ENCODE data around the gene VSTM2L.

VSTM2L gene

DNA sequence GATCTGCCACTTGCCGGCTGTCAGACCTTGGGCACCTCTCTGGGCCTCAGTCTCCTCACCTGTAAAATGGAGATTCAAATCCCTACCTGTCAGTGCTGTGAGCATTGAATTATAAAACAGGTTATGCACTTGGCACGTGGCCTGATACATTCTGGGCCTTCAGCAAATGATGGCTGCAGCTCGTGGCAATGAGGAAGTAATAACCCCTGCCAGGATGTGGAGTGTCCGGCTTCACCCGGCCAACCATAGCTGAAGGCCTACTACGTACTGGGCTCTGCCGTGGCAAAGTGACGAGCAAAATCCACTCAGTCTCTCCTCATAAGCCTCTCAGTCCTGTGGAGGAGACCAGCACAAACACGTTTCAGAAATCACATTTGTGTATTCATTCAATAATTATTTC, 10.9 kb upstream of the VSTM2L start:
- no peak overlapping the region for H3K27ac ChIP-seq
- DNase-seq (ENCODE audit: low spot score): no peak
- ChIA-PET POLR2A (ENCODE audit: low non-redundant PET) (no interaction called here), CTCF (interaction anchor here (0.7 to 1.0 kb wide), 2 partner anchors 20 to 328 kb away, joined by 3 to 4 read pairs; no protein-coding TSS in a partner anchor)
- TF ChIP-seq, protein P1, sequence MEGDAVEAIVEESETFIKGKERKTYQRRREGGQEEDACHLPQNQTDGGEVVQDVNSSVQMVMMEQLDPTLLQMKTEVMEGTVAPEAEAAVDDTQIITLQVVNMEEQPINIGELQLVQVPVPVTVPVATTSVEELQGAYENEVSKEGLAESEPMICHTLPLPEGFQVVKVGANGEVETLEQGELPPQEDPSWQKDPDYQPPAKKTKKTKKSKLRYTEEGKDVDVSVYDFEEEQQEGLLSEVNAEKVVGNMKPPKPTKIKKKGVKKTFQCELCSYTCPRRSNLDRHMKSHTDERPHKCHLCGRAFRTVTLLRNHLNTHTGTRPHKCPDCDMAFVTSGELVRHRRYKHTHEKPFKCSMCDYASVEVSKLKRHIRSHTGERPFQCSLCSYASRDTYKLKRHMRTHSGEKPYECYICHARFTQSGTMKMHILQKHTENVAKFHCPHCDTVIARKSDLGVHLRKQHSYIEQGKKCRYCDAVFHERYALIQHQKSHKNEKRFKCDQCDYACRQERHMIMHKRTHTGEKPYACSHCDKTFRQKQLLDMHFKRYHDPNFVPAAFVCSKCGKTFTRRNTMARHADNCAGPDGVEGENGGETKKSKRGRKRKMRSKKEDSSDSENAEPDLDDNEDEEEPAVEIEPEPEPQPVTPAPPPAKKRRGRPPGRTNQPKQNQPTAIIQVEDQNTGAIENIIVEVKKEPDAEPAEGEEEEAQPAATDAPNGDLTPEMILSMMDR (conservative IDR thresholded peaks at IDR 0.05; ENCODE audit: low read depth): no peak

DNA sequence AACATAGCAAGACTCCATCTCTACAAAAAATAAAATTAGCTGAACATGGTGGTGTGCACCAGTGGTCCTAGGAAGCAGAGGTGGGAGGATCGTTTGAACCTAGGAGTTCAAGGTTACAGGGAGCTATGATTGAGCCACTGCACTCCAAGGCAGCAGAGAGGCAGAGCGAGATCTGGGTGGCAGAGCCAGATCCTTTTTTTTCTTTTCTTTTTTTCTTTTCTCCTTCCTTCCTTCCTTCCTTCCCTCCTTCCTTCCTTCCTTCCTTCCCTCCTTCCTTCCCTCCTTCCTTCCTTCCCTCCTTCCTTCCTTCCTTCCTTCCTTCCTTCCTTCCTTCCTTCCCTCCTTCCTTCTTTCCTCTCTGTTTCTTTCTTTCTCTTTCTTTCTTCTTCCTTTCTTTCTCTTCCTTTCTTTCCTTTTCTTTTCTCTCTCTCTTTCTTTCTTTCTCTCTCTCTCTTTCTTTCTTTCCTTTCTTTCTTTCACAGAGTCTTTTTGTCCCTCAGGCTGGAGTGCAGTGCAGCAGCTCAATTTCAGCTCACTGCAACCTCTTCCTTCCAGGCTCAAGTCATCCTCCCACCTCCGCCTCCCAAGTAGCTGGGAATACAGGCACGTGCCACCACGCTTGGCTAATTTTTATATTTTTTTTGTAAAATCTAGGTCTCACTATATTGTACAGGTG, 9.2 kb upstream of the VSTM2L start:
- TF ChIP-seq, protein P1 (conservative IDR thresholded peaks at IDR 0.05; ENCODE audit: low read depth): no peak
- no peak overlapping the region for H3K27ac ChIP-seq
- POLR2A ChIA-PET (ENCODE audit: low non-redundant PET): no interaction called here
- CTCF ChIA-PET: interaction anchor here (0.6 to 0.8 kb wide), 3 partner anchors 36 to 841 kb away, joined by 4 to 8 read pairs (median 4); no protein-coding TSS in a partner anchor
- no peak for DNase-seq (ENCODE audit: low spot score)

DNA sequence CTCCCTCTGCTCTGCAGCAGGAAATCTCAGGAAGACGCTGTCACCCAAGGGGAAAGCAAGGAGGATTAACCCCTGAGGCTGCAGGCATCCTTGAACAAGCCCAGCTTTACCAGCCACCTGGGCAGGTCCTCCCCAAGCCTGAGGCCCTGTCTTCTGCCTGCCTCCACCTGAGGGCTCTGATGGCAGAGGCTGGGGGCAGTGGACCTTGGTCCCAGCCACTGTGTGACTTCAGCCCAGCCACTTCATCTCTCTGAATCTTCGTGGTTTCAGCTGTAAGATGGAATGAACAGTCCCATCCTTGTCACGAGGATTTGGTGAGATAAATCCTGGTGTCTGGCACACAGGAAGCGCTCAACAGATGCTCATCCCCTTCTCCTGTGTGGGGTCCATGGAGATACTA, 8.5 kb upstream of the VSTM2L start:
- TF ChIP-seq, protein P1 (conservative IDR thresholded peaks at IDR 0.05; ENCODE audit: low read depth): no peak
- no peak overlapping the region for H3K27ac ChIP-seq
- DNase-seq (ENCODE audit: low spot score): no peak
- POLR2A ChIA-PET (ENCODE audit: low non-redundant PET): no interaction called here
- CTCF ChIA-PET: interaction anchor here (0.7 to 0.8 kb wide), 3 partner anchors 179 to 1575 kb away, joined by 3 to 8 read pairs (median 3); no protein-coding TSS in a partner anchor

DNA sequence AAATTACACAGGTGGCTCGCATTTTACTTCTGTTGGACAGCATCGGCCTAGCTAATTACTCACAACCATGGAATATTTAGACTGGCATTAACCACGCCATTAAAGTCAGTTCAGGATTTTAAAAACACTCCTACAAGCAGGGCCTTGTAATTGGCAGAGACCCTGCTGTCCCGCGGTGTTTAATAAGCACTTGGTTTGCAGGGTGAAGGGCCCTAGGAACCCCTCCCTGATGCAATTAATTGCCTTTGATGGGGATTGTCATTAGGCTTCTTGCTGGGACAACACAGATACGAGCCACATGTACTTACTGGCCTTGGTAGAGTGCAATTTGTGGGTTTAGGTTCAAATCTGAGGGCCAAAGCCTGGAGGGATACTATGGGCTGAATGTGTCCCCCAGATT, 7.8 kb upstream of the VSTM2L start:
- H3K27ac ChIP-seq: no peak overlapping the region
- CTCF ChIA-PET: interaction anchor here (0.8 kb wide), 1 partner anchor 1576 kb away, joined by 3 read pairs; no protein-coding TSS in a partner anchor

DNA sequence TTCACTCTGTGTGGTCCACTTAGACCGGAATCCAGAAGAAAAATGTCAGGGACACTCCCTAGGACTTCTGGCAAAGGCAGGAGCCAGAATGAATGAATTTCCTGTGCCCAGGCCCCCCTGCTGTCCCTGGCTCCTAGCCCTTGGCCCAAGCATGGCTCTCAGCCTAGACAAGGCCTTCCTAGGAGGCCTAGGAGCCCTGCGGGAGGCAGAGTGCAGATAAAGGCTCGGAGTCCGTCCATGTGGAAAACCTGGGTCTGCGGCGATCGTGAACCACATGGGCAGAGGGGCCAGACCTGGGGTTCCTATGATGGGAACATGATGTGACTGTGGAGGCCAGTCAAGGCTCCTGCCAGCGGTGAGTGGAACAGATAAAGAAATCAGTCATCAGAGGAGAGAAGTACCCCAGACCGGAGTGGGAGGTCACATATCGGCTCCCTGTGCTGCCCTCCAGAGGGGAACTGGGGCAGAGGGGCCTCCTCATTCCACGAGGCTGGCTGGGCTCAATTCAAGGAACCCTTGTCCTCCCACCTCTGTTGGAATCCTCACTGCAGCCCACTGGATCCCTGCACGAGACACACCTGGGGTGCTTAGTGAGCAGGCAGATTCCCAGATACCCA, 5.9 kb upstream of the VSTM2L start:
- ChIA-PET POLR2A (ENCODE audit: low non-redundant PET) (no interaction called here), CTCF (interaction anchor here (1.4 kb wide), 1 partner anchor 10 kb away, joined by 3 read pairs; no protein-coding TSS in a partner anchor)
- H3K27ac ChIP-seq: no peak overlapping the region
- TF ChIP-seq, protein P1 (conservative IDR thresholded peaks at IDR 0.05; ENCODE audit: low read depth): no peak
- no peak for DNase-seq (ENCODE audit: low spot score)

More for the DNA sequence above, 7.8 kb upstream of the VSTM2L start:
- POLR2A ChIA-PET (ENCODE audit: low non-redundant PET): no interaction called here
- no peak for DNase-seq (ENCODE audit: low spot score)
- TF ChIP-seq, protein P1 (conservative IDR thresholded peaks at IDR 0.05; ENCODE audit: low read depth): no peak

DNA sequence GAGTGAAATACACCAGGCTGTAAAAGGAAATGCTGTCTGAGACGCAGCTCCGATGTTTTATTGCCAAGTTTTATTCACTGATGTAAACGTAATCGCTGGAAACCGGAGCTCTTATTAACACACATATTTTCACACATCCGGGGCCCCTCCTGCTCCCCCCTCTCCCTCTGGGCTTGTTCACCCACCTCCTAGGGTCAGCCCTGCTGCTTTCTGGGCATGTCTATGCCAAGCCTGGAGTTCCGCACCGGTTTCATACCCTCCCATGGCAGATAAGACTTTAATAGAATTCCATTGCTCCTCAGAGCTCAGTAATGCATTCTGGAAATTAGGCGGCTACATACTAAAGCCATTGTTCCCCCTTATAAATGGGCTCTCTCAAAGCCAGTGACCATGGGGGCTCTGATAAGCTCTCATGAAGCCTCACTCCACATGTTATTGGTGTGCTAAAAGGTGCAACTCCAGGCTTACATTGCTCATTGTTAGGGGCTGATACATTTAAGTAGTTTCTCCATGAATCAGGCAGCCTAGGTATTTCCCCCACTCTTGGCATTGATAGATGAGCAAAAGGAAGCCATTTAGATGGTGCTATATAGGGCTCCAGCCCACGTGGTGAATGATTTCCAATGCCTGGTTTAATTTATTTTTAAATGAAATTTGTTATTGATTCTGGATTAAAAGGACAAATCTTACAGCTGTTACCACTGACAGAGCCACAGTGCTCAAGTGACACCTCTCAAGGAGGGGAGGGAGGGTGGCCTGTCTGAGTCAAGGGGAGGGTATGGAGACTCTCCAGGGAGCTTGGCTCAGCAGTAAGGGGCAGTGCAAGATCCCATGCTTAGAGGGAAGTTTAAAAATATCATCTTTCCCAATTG, 4.5 kb upstream of the VSTM2L start:
- TF ChIP-seq, protein P1 (conservative IDR thresholded peaks at IDR 0.05; ENCODE audit: low read depth): no peak
- no peak for DNase-seq (ENCODE audit: low spot score)
- ChIA-PET POLR2A (ENCODE audit: low non-redundant PET) (no interaction called here), CTCF (interaction anchor here (1.4 kb wide), 1 partner anchor 8 kb away, joined by 3 read pairs; no protein-coding TSS in a partner anchor)
- H3K27ac ChIP-seq: no peak overlapping the region
